H9 (cell line): ENCODE measurements around the gene NFE2L2. TPM values are rescaled to one million over a fixed set of nuclear protein-coding genes. Genes with fewer than 3 reads are reported as not detected.
A peak's percentile ranks its signal among the peaks of the same experiment; 100 is the strongest.

ENCODE experiments used
- DNase-seq: peaks from one replicate; pipeline ENCODE4 v3.0.0-alpha.2; 2017
- H2AFZ ChIP-seq: one replicate; pipeline ENCODE4 v1.6.1; 2013; ENCODE audit warnings: mild to moderate bottlenecking, low read length, control low read depth, moderate library complexity
- H2AK5ac ChIP-seq: 2 replicates; pipeline ENCODE4 v1.6.1; 2013; ENCODE audit warnings: low read length, control low read depth, mixed read lengths; ENCODE audit not compliant: insufficient read length
- H2BK120ac ChIP-seq: one replicate; pipeline ENCODE4 v1.6.1; 2013; ENCODE audit warnings: low read depth, mild to moderate bottlenecking, low read length, control low read depth, inconsistent platforms; ENCODE audit not compliant: poor library complexity, severe bottlenecking
- H2BK12ac ChIP-seq: 2 replicates; pipeline ENCODE4 v1.6.1; 2013; ENCODE audit warnings: low read length, control low read depth, mixed read lengths, low read depth; ENCODE audit not compliant: insufficient read length
- H2BK15ac ChIP-seq: 2 replicates; pipeline ENCODE4 v1.6.1; 2013; ENCODE audit warnings: low read depth, low read length, control low read depth
- H2BK20ac ChIP-seq: one replicate; pipeline ENCODE4 v1.6.1; 2013; ENCODE audit warnings: low read depth, mild to moderate bottlenecking, low read length, control low read depth, inconsistent platforms; ENCODE audit not compliant: poor library complexity, severe bottlenecking
- H2BK5ac ChIP-seq: 2 replicates; pipeline ENCODE4 v1.6.1; 2013; ENCODE audit warnings: low read length, control low read depth, mixed read lengths; ENCODE audit not compliant: insufficient read length
- H3K14ac ChIP-seq: 2 replicates; pipeline ENCODE4 v1.6.1; 2013; ENCODE audit warnings: low read length, control low read depth; ENCODE audit not compliant: insufficient read depth
- H3K18ac ChIP-seq: 2 replicates; pipeline ENCODE4 v1.6.1; 2013; ENCODE audit warnings: low read depth, mild to moderate bottlenecking, mixed read lengths, low read length, control low read depth; ENCODE audit not compliant: insufficient read length
- H3K23ac ChIP-seq: 2 replicates; pipeline ENCODE4 v1.6.1; 2013; ENCODE audit warnings: low read length, control low read depth, mixed read lengths, low read depth; ENCODE audit not compliant: insufficient read length
- H3K23me2 ChIP-seq: 2 replicates; pipeline ENCODE4 v1.6.1; 2013; ENCODE audit warnings: low read depth, mild to moderate bottlenecking, mixed read lengths, low read length, control low read depth; ENCODE audit not compliant: insufficient read length, poor library complexity, severe bottlenecking
- H3K27ac ChIP-seq: 2 replicates; pipeline ENCODE4 v1.5.1; 2013; ENCODE audit warnings: low read length, control low read depth, mixed read lengths, low read depth; ENCODE audit not compliant: insufficient read length
- H3K27me3 ChIP-seq: 2 replicates; pipeline ENCODE4 v1.6.1; 2013; ENCODE audit warnings: low read length, control low read depth, inconsistent platforms; ENCODE audit not compliant: insufficient read depth
- H3K4ac ChIP-seq: 2 replicates; pipeline ENCODE4 v1.6.1; 2013; ENCODE audit warnings: low read depth, mild to moderate bottlenecking, control low read depth, inconsistent platforms, low read length, moderate library complexity
- H3K4me1 ChIP-seq: 2 replicates; pipeline ENCODE4 v1.6.1; 2013; ENCODE audit warnings: low read length, control low read depth, inconsistent platforms; ENCODE audit not compliant: insufficient read depth
- H3K4me2 ChIP-seq: 2 replicates; pipeline ENCODE4 v1.6.1; 2013; ENCODE audit warnings: low read length, control low read depth, mixed read lengths; ENCODE audit not compliant: insufficient read length, insufficient read depth
- H3K56ac ChIP-seq: 2 replicates; pipeline ENCODE4 v1.6.1; 2013; ENCODE audit warnings: low read depth, mild to moderate bottlenecking, mixed read lengths, low read length, control low read depth; ENCODE audit not compliant: insufficient read length
- H3K79me1 ChIP-seq: 2 replicates; pipeline ENCODE4 v1.6.1; 2013; ENCODE audit warnings: low read depth, mild to moderate bottlenecking, moderate library complexity, low read length, control low read depth, inconsistent platforms; ENCODE audit not compliant: insufficient read depth, poor library complexity, severe bottlenecking
- H3K79me2 ChIP-seq: 2 replicates; pipeline ENCODE4 v1.6.1; 2013; ENCODE audit warnings: low read length, control low read depth, inconsistent platforms; ENCODE audit not compliant: insufficient read depth
- H3K9ac ChIP-seq: 2 replicates; pipeline ENCODE4 v1.6.1; 2013; ENCODE audit warnings: low read length, control low read depth, mixed read lengths; ENCODE audit not compliant: insufficient read length; ENCODE audit errors: extremely low read depth
- H3K9me3 ChIP-seq: one replicate; pipeline ENCODE4 v1.6.1; 2013; ENCODE audit warnings: low read depth, low read length, inconsistent platforms; ENCODE audit not compliant: control insufficient read depth
- H3T11ph ChIP-seq: one replicate; pipeline ENCODE4 v1.6.1; 2013; ENCODE audit warnings: mild to moderate bottlenecking, low read length, control low read depth, inconsistent platforms
- H4K20me1 ChIP-seq: one replicate; pipeline ENCODE4 v1.6.1; 2013; ENCODE audit not compliant: control insufficient read depth, insufficient read length, insufficient read depth
- H4K5ac ChIP-seq: 2 replicates; pipeline ENCODE4 v1.6.1; 2013; ENCODE audit warnings: low read depth, mild to moderate bottlenecking, mixed read lengths, low read length, control low read depth; ENCODE audit not compliant: insufficient read length
- H4K8ac ChIP-seq: replicated peaks from 2 replicates; pipeline ENCODE4 v1.6.1; 2013; ENCODE audit warnings: low read length, control low read depth, mixed read lengths, low read depth; ENCODE audit not compliant: insufficient read length
- H4K91ac ChIP-seq: 2 replicates; pipeline ENCODE4 v1.6.1; 2013; ENCODE audit warnings: low read depth, mild to moderate bottlenecking, moderate library complexity, mixed read lengths, low read length, control low read depth; ENCODE audit not compliant: insufficient read length
- H3K27ac Mint-ChIP-seq, 3 experiments: 2 replicates in 2 of 3; 3 replicates in 1 of 3; pipeline ENCODE4 v1.8.0; 2020 to 2021; ENCODE audit warnings: mixed read lengths in 3 of 3, mild to moderate bottlenecking in 1 of 3, moderate library complexity in 1 of 3
- H3K27me3 Mint-ChIP-seq: 2 replicates; pipeline ENCODE4 v1.8.0; 2021; ENCODE audit warnings: low read depth, mild to moderate bottlenecking, moderate library complexity, mixed read lengths
- H3K36me3 Mint-ChIP-seq, 3 experiments: 2 replicates in 2 of 3; 3 replicates in 1 of 3; pipeline ENCODE4 v1.8.0; 2020 to 2021; ENCODE audit warnings: low read depth in 3 of 3, mixed read lengths in 3 of 3; ENCODE audit not compliant: insufficient read depth in 1 of 3
- H3K4me1 Mint-ChIP-seq, 2 experiments: 2 replicates each; pipeline ENCODE4 v1.8.0; 2020; ENCODE audit warnings: mixed read lengths in 2 of 2
- H3K4me3 Mint-ChIP-seq, 2 experiments: 2 replicates in 1 of 2; 3 replicates in 1 of 2; pipeline ENCODE4 v1.8.0; 2020 to 2021; ENCODE audit warnings: mild to moderate bottlenecking in 2 of 2, mixed read lengths in 2 of 2, moderate library complexity in 1 of 2
- H3K9me3 Mint-ChIP-seq, 2 experiments: 2 replicates in 1 of 2; 3 replicates in 1 of 2; pipeline ENCODE4 v1.8.0; 2020; ENCODE audit warnings: mild to moderate bottlenecking in 2 of 2, mixed read lengths in 2 of 2, moderate library complexity in 1 of 2
- CTCF ChIP-seq: fragments of 200-600 bp; sonication (generic); conservative IDR thresholded peaks from 3 replicates; pipeline ENCODE4 v1.8.0; 2021; ENCODE audit warnings: antibody characterized with exemption, mild to moderate bottlenecking
- WGBS: extraction: QIAGEN DNeasy Blood & Tissue Kit; methylation state at CpG from one replicate; pipeline ENCODE4 v1.1.7; 2013; ENCODE audit warnings: missing lambda C conversion rate, low lambda C conversion rate, mixed read lengths; ENCODE audit not compliant: insufficient read length; ENCODE audit errors: extremely low coverage; 5-methylcytosine and 5-hydroxymethylcytosine counted together
- total RNA-seq: library from RNA; stranded (reverse); gene quantifications from 2 replicates; pipeline ENCODE4 v1.2.1, GENCODE V29; 2021

NFE2L2 gene
- total RNA-seq, 1 experiment from 2014 or later: 42.5 TPM

GRCh38 chr2:177249038-177249437 lies 15.5 kb downstream of the NFE2L2 start:
- H3K4ac ChIP-seq: no peak overlapping the region
- no peak overlapping the region for H2BK120ac ChIP-seq
- H3K27me3 Mint-ChIP-seq: no peaks in the 10 kb centered on the region
- no peaks in the 10 kb centered on the region for H3K9me3 Mint-ChIP-seq
- H3K4me1 ChIP-seq: peaks cover 5% of the 10 kb centered on the region; the same call in 1 of the 2 replicates
- H3K27me3 ChIP-seq: no peaks in the 10 kb centered on the region
- H3K18ac ChIP-seq: no peak overlapping the region
- no peak overlapping the region for H3K56ac ChIP-seq
- H4K91ac ChIP-seq: no peak overlapping the region
- H3K23me2 ChIP-seq: no peaks in the 10 kb centered on the region
- H3T11ph ChIP-seq: no peak overlapping the region
- H3K23ac ChIP-seq: no peak overlapping the region
- no peak overlapping the region for H2BK5ac ChIP-seq
- WGBS: no CpG with 5 or more reads among the region's 7 CpGs
- H3K9ac ChIP-seq: no peak overlapping the region
- H2AFZ ChIP-seq: no peak overlapping the region
- TF ChIP-seq CTCF: no peak
- no peak for DNase-seq
- no peak overlapping the region for H2BK15ac ChIP-seq
- no peak overlapping the region for H2BK12ac ChIP-seq
- H3K27ac Mint-ChIP-seq: peak overlapping the region in 2 of 3 experiments; percentile 69 to 70; a peak in 2 of 7 replicates
- H4K8ac ChIP-seq: no peak overlapping the region
- H3K4me2 ChIP-seq: no peak overlapping the region
- H3K4me3 Mint-ChIP-seq: no peak overlapping the region
- peaks cover 44 to 53% of the 10 kb centered on the region in 2 experiments for H3K4me1 Mint-ChIP-seq
- H3K36me3 Mint-ChIP-seq: peaks cover 2 to 4% (median 3%) of the 10 kb centered on the region in 3 experiments
- H2AK5ac ChIP-seq: no peak overlapping the region
- peaks cover 2% of the 10 kb centered on the region for H4K20me1 ChIP-seq
- no peak overlapping the region for H3K27ac ChIP-seq
- no peak overlapping the region for H4K5ac ChIP-seq
- H3K14ac ChIP-seq: no peak overlapping the region
- H3K79me1 ChIP-seq: peaks cover 12% of the 10 kb centered on the region
- H3K79me2 ChIP-seq: peaks cover 42% of the 10 kb centered on the region
- no peaks in the 10 kb centered on the region for H3K9me3 ChIP-seq
- H2BK20ac ChIP-seq: no peak overlapping the region
